HG02623 (cell line): Measurements from ENCODE around the gene RNU11.
"Not testable (repeated sequence)": the region's sequence is repeated elsewhere in the genome, so short reads cannot be mapped to it uniquely, and the experiment has no call there.

Experiments used
- ATAC-seq: cut with Tn5 transposase; IDR thresholded peaks from one replicate; pipeline ENCODE4 v1.9.1; 2021; ENCODE audit warnings: moderate library complexity; ENCODE audit not compliant: unreplicated experiment

The RNU11 gene

DNA sequence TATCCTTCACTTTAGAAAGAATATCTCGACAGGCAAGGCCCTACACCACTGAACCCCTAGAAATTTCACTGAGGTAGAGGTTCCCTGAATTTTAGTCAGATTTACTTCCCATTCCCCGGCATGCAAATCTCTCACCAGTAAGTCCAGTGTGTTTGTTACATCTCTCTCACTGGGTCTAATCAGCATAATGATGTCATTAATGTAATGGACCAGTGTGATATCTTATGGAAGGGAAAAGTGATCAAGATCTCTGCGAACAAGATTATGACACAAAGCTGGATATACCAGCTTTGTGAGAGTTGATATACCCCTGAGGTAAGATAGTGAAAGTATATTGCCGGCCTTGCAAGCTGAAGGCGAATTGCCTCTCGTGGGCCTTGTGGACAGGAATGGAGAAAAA lies 7.9 kb downstream of the RNU11 start:
- ATAC-seq, result no peak

DNA sequence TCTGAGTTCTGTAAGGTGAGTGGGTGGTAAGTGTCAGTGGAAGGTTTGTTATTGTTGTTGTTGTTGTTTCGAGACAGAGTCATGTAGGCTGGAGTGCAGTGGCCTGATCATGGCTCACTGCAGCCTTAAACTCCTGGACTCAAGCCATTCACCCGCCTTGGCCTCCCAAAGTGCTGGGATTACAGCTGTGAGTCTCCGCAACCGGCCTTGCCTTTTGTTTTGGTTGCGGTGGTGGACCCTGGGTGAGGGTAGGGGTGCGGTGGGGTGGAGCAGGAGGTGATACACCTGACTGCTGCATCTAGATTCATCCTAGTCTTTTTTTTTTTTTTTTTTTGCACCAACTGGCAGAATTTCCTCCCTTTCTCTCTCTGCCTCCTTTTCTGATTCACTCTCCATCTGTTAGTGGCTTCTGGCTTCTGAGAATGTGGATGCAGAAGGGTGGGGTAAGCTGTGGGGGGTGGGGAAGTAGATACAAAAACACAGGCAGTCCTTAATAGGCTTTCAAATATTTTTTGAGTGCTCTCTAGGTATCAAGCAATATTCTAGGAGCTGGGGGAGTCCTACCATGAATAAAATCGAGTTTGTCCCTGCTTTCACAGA lies 15.6 kb downstream of the RNU11 start:
- no peak for ATAC-seq

GRCh38 chr1:28666806-28667205 lies 18.4 kb downstream of the RNU11 start:
- no peak for ATAC-seq

DNA sequence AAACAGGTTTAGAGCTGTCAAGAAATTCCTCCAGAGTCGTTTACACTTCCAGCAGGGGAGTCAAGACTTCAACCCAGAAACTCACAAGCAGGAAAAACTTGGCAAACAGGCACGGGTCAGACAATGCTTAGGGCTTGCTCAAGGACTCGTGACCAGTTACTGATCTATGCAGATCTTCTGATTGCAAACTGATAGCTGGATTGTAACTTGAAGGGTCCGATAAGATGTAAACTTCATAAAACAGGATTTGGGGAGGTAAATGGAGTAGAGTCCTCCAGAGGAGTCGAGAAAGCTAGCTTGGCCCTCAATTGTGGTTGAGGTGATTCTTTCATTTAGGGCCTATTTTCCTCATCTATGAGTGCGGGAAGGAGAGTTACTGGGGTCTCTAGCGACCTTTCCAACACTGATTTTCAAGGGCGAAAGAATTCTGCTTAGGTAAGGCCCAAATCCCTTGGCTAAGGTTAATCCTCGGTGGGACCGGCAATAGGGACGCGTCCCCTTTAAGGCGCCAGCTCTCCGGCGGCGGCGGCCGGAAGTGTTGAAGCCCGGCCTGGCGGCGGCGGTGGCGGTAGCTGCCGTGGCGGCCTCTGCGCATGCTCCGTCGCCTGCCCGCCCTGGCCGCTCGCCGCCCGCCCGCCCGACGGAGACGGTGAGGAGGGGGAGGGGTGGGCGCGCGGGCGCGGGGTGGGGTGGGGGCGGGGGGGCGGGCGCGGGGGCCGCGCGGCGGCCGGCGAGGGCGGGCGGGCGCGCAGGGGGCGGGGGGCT lies 20.0 kb downstream of the RNU11 start, which contains the start of gene GMEB1:
TSS of gene GMEB1 (plus strand) at position 594 of the 765 bp plus-strand sequence. CDS start 14,829 bp downstream, outside the sequence.
- ATAC-seq, result peak; percentile 70

DNA sequence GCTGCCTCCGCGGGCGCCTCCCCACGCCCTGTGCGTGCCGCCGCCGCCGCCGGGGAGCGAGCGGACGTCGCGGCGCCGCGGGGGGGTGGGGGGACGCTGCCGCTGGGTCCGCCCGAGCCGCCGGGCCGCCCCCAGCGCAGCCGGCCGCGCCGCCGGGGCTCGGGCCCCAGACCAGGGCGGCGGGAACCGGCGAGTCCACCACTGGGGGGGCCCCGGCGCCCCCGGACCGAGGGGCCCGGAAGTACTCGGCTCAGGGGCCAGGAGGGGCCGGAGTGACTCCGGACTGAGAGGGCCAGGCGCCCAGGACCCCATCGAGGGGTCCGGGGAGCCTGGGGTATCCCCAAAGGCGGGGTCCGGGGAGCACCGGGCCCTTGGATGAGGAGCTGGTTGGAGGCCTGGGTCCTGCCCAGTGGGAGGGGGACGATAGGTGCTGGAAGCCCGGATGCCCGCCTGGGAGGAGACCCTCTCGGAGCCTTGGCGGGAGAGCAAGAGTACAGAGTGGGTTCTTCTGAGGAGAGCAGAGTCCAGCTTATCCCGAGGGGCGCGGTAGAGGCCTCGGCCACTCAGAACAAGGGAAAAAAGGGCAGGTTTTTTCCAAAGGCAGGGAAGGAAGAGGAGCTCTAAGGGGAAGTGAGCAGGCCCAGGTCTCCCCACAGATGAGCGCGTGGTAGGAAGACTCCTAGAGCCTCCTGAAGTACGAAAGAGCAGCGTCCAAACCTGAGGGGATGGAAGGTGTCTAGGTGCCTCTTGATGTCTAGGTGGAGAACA lies 20.7 kb downstream of the RNU11 start:
- peak; percentile 46 for ATAC-seq

DNA sequence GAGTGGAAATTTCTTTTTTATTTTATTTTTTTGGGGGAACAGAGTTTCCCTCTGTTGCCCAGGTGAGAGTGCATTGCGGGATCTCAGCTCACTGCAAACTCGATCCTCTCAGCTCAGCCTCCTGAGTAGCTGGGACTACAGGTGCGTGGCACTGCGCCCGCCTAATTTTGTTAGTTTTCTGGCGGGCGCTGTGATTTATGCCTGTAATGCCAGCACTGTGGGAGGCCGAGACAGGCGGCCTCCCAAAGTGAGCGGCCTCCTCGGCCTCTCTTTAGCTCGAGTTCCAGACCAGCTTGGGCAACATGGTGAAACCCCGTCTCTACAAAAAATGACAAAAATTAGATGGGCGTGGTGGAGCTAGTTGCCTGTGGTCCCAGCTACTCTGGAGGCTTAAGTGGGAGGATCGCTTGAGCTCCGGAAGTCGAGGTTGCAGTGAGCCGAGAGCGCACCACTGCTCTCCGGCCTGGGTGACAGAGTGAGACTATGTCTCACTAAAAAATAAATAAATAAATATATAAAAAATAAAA lies 22.9 kb downstream of the RNU11 start:
- ATAC-seq, result no peak

DNA sequence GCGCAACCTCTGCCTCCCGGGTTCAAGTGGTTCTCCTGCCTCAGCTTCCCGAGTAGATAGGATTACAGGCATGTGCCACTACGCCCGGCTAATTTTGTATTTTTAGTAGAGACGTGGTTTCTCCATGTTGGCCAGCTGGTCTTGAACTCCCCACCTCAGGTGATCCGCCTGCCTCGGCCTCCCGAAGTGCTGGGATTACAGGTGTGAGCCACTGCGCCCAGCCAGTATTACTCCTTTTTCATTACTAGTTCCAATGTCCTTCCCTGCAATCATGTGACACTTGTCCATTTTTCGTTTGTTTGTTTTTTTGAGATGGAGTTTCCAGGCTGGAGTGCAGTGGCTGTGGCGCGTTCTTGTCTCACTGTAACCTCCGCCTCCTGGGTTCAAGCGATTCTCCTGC lies 24.6 kb downstream of the RNU11 start:
- ATAC-seq, result not testable (repeated sequence)

- ATAC-seq, result no peak
These were observed 27.5 kb downstream of the RNU11 start for GRCh38 chr1:28675924-28676257.

GRCh38 chr1:28680151-28680550 lies 31.8 kb downstream of the RNU11 start:
- no peak for ATAC-seq

GRCh38 chr1:28682840-28683239 lies 34.4 kb downstream of the RNU11 start:
- no peak for ATAC-seq

GRCh38 chr1:28684937-28685336 lies 36.5 kb downstream of the RNU11 start:
- ATAC-seq, result no peak

GRCh38 chr1:28691627-28692026 lies 43.2 kb downstream of the RNU11 start:
- not testable (repeated sequence) for ATAC-seq
